ENCODE measurements around the gene ARID5B.

ARID5B gene

DNA sequence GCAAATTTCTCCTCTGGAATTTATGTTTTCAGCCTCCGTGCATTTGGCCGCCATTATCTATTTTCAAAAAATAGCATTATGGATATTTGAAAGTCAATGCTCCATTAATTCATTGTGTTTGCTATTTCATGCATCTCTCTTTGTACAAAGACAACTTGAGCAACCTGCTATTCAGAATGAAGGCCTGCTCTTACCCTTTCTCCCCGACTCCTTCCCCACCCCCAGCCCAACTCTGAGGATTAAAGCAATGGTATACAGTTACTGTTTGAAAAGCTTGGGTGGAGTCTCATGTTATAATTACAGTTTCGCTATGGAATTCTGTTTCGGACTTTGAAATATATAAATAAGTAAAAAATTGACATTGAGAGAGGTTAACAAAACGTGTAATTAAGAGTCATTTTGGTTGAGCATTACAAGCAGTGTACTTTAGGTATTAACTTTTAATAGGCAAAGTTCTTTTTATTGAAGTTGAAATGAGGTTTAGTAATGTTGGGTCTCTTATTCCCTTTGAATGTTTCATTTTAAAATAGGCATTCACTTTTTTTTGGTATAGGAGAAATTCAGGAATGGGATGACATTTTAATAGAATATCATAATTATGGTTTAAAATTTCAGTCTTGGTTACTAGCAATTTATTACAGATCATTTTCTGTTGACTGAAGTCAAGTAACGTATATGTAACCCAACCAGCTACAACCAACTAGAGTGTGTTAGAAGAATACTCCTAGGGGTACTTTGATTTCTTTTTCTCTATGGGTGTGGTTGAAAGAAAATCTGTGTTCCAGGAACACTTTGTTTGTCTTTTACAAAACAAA, 93.1 kb downstream of the ARID5B start:
- no peak for DNase-seq

GRCh38 chr10:61995220-61995503, 93.7 kb downstream of the ARID5B start:
- DNase-seq = no peak

- no peak for DNase-seq
Measured at GRCh38 chr10:61998937-61999336, 97.4 kb downstream of the ARID5B start.

GRCh38 chr10:62000037-62000603, 98.6 kb downstream of the ARID5B start:
- DNase-seq = no peak

DNA sequence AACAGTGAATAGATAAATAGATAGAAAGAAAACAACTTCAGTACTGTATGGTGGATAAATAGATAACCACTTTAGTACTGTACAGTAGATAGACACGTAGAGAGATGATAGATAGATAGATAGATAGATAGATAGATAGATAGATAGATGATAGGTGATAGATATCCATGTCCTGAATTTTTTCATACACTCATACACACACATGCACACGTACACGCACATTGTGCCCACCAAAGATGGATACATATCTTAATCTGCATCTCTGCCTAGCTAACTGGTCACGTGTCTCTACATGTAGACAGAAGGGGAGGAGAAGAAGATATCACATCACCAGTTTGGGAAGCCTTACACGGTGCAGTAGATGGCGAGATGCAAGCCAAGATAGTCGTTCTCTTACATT, 99.2 kb downstream of the ARID5B start:
- no peak for DNase-seq

DNA sequence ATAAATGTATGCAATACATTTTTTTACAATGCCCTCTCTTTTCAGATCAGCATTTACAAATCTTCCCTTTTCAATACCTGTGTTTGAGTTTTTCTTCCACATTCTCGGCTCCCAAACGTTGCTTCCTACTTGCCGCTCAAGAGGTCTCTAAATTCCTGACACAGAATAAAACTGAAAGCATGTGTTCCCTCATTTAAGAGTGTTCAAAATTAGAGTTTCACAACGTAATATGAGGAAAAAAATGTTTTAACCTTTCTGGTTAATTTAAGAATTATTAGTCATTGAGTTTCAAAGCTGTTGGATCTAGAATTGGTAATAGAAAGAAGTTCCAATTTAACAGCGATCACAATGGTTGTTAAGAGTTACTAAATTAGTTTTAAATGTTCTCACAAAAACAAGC, 100.4 kb downstream of the ARID5B start:
- no peak for DNase-seq

- no peak for DNase-seq
Measured at GRCh38 chr10:62002753-62003152, 101.3 kb downstream of the ARID5B start.

DNA sequence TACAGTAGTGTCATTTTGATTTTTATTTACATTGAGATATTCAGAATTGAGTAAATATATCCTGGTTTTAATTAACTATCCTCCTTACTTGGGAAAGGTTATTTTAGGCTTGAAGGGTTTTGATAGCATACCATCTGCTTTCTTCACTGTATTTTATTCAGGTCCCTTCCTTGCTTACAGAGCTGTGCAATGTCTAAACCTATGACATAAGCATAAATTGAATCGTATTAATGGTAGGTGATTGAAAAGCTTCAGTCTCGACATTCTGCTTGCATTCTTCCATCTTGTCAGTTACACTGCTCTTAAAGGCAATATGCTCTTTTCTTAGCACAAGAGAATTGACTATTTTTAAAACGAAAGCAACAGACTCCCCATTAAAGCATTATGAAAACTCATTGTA, 102.5 kb downstream of the ARID5B start:
- DNase-seq = no peak

DNA sequence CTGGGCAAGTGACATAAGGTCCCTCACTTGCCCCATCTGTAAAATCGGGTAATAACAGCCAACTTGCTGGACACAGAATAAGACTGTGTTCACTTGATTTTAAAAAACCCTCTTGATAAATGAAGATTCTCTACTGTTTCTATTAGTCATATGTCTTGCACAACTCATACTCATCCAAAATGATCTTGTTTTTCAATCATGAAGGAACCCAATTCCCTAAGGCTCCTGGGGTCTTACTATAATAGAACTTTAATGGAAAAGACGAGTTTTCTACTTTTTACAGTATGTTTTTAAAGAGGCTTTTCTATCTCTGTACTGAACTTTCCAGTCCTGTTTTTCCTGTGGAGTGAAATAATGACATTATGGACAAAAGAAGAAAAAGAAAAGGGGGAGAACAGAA, 103.8 kb downstream of the ARID5B start:
- no peak for DNase-seq

DNA sequence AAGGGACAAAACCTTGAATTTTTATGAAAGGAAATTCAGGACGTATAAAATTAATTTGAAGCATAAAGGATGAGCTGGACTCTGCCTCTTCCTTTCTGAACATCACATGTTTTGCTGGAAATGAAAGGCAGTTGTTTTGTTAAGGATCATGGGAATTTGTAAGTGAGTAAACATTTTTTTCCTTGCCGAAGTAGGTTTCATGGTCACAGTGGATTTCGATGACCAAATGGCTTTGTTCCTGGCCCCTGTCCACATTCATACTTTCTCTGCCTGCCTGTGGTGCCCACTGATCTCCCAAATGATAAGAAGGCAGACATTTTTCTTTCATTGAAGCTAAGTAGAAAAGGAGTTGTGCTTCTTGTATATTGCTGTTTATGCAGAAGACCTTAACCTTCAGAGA, 104.2 kb downstream of the ARID5B start:
- DNase-seq = no peak

DNA sequence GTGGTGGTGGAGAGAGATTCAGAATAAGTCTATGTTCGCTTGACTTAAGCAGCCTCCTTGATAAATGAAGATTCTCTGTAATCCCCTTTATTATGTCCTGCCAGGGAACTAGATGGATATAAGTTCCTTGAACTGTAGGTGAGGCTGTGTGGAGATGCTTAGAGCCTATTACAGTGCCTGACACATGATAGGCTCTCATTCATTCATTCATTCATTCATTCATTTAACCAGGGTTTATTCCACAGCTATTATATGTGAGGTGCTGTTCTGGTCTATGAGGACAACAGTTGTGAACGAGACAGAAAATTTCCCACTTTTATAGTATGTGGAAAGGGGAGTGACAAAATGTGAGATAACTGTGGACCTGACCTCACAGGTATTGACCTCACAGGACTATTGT, 105.6 kb downstream of the ARID5B start:
- no peak for DNase-seq

GRCh38 chr10:62008196-62008595, 106.7 kb downstream of the ARID5B start:
- DNase-seq = no peak

DNA sequence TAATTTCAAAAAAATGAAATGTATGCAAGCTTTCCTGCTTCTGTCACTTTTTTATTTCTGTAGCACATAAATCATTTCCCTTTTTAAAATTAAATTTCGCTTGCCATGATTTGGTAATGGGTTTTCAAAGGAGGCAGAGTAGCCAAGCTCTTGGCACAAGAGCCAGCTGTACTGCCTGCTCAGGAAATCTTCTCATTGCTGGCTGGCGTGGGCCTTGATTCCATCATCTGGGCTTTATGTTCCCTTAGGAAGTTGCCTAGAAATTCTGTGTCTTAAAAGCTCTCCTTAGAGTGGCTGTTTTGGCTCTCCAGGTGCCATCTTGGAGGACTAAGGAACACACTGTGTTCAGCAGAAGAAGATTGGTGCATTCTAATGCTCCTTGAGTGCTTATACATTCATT, 107.4 kb downstream of the ARID5B start:
- no peak for DNase-seq

GRCh38 chr10:62010366-62010765, 108.9 kb downstream of the ARID5B start:
- no peak for DNase-seq

GRCh38 chr10:62011558-62011957, 110.1 kb downstream of the ARID5B start:
- no peak for DNase-seq

GRCh38 chr10:62012318-62012717, 110.8 kb downstream of the ARID5B start:
- no peak for DNase-seq

- DNase-seq = no peak
Measured at GRCh38 chr10:62014510-62014909, 113.0 kb downstream of the ARID5B start.

- DNase-seq = no peak
Measured at GRCh38 chr10:62015994-62016393, 114.5 kb downstream of the ARID5B start.

- no peak for DNase-seq
Measured at GRCh38 chr10:62016623-62017490, 115.4 kb downstream of the ARID5B start.

DNA sequence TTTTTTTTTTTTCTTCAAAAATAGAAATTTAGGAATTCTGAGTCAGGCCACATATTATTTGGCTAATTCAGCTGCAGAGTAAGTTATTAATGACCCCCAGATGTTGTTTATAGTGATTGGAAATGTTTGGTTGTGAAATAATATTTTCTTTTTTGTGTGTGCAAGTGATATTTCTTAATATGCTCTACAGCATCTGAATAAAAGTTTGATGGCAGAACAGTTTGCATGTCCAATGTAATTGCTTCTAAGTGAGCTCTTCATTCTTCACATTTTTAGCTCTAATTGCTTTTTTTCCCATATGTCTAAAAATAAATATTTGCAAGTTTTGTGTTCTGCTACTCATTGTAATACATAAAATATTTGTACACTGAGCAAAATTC, 116.0 kb downstream of the ARID5B start:
- DNase-seq = no peak

DNA sequence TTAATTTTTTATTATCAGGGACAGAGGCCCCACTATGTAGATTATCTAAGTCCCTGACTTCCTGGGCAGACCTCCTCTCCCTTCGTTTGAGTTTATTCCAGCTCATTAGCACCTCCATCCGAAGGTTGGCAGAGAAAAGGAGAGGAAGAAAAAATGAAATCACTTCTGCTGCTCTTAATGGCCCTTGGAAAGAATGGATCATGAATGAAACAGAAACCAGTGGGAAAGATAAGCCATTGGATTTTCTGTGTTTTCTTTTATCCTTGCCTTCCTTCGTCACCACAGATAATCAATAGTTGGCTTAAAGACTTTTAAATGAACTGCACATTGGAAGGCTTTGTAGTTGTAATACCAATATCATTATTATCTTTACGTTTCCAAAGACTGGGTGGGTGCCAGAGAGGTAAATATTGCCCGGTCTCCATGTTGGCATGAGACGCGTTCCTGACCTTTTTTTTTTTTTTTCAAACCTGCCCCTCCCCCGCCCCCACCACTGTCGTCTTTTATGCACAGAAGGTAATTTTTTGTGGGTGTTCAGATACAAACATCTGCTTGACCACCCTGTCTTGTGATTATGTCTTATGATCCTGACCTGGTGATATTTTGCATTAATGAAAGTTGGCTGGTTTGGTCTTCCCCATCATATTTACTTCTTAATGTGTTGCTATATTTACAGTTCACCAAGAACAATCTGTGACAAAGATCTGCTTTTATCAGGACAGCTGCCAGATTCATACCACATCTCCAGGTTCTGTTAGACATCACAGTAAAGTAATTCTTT, 116.8 kb downstream of the ARID5B start:
- no peak for DNase-seq

DNA sequence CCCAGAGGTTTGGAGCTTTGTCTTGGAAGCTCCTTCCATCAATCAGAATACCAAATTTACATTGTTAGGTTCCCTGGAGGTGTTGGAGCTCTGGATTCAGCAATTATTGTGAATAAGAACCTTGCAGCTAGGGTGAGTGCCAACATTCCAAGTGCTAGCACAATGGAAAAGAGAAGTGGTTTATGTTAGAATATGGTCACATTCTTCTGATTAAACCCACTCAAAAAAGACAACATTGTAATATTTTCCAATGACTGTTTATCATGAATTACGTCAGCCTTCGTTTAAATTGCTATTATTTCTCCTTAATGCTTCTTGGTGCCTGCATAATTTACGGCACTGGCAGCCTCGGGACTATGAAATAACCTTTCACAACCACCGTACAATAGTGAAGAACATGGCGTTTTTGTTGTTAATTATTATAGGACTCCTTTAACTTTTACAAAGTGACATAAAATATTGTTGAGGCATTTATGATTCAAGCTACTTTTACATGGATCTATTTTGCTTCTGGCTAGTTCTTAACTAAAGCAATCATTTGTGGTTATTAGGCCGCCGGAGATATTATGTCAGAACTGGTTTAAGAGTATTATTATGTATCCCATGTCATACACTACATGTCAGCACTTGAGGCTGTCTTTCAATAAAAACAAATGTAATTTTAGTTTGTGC, 117.7 kb downstream of the ARID5B start:
- no peak for DNase-seq
